H1 (cell line): ENCODE results near the gene WBP4. TPM values are rescaled to one million over a fixed set of nuclear protein-coding genes. Genes with fewer than 3 reads are reported as not detected.

ENCODE experiments used
- CTCF ChIA-PET: fragments of 300-600 bp; sonication (Branson Sonifier 250); formaldehyde crosslinking; loops from one replicate; lab custom pipeline; 2021; ENCODE audit not compliant: partially characterized antibody; lab: Charles Lee
- POLR2A ChIA-PET: fragments of 300-600 bp; sonication (Branson Sonifier 250); formaldehyde crosslinking; loops from one replicate; lab custom pipeline; 2021; ENCODE audit warnings: inconsistent platforms; ENCODE audit not compliant: partially characterized antibody; lab: Charles Lee
- DNase-seq, 2 experiments: peaks; one replicate each; pipeline versions ENCODE4 v3.0.0 to v3.0.0-alpha.2; 2010 to 2022; ENCODE audit warnings: low spot score in 2 of 2, low read depth in 1 of 2, mixed read lengths in 1 of 2
- FAIRE-seq: peaks from 2 replicates; lab custom pipeline; 2011; peaks lifted over from hg19 to GRCh38; lab: Jason Lieb, UNC
- H2AFZ ChIP-seq: 2 replicates; pipeline ENCODE4 v1.8.1; 2012; ENCODE audit warnings: low read length, inconsistent platforms
- H2AK5ac ChIP-seq: 2 replicates; pipeline ENCODE4 v1.6.1; 2013; ENCODE audit warnings: low read depth, low read length
- H2BK120ac ChIP-seq: replicated peaks from 2 replicates; pipeline ENCODE3; 2013; ENCODE audit warnings: low read depth, low read length, inconsistent platforms
- H2BK12ac ChIP-seq: 2 replicates; pipeline ENCODE4 v1.6.1; 2013; ENCODE audit warnings: low read depth, low read length
- H2BK15ac ChIP-seq: 2 replicates; pipeline ENCODE4 v1.6.1; 2013; ENCODE audit warnings: low read length
- H2BK20ac ChIP-seq: 2 replicates; pipeline ENCODE4 v1.6.1; 2013; ENCODE audit warnings: low read length
- H2BK5ac ChIP-seq: 2 replicates; pipeline ENCODE4 v1.6.1; 2013; ENCODE audit warnings: low read depth, low read length
- H3K14ac ChIP-seq: 2 replicates; pipeline ENCODE4 v1.6.1; 2013; ENCODE audit warnings: inconsistent platforms; ENCODE audit not compliant: insufficient read length
- H3K18ac ChIP-seq: 2 replicates; pipeline ENCODE4 v1.6.1; 2013; ENCODE audit warnings: low read length; ENCODE audit errors: extremely low read depth
- H3K23ac ChIP-seq: 2 replicates; pipeline ENCODE4 v1.6.1; 2013; ENCODE audit warnings: inconsistent platforms; ENCODE audit not compliant: insufficient read length
- H3K23me2 ChIP-seq: 2 replicates; pipeline ENCODE4 v1.6.1; 2013; ENCODE audit warnings: low read depth, low read length
- H3K27ac ChIP-seq: 2 replicates; pipeline ENCODE4 v1.6.1; 2011; ENCODE audit warnings: low read depth, low read length, inconsistent platforms
- H3K27me3 ChIP-seq, 4 experiments: replicated peaks in 1 of 4; 1 replicate in 1 of 4; 2 replicates in 3 of 4; pipeline versions ENCODE4 v1.6.1 to v1.8.1; 2011 to 2013; ENCODE audit warnings: low read length in 3 of 4, mild to moderate bottlenecking in 3 of 4, inconsistent platforms in 2 of 4, mixed read lengths in 2 of 4, moderate library complexity in 1 of 4; ENCODE audit not compliant: control insufficient read depth in 3 of 4, insufficient read depth in 3 of 4; ENCODE audit errors: extremely low read depth in 1 of 4
- H3K36me3 ChIP-seq, 4 experiments: 2 replicates each; pipeline versions ENCODE4 v1.6.1 to v1.8.1; 2011 to 2013; ENCODE audit warnings: mild to moderate bottlenecking in 4 of 4, low read length in 3 of 4, moderate library complexity in 2 of 4, control low read depth in 1 of 4, inconsistent platforms in 1 of 4; ENCODE audit not compliant: insufficient read depth in 4 of 4, control insufficient read depth in 2 of 4
- H3K4ac ChIP-seq: replicated peaks from 2 replicates; pipeline ENCODE3; 2013; ENCODE audit warnings: low read length, low read depth, mixed read lengths, inconsistent platforms; ENCODE audit not compliant: insufficient read length
- H3K4me1 ChIP-seq, 4 experiments: replicated peaks in 1 of 4; 1 replicate in 1 of 4; 2 replicates in 3 of 4; pipeline versions ENCODE4 v1.6.1 to v1.8.1; 2011 to 2013; ENCODE audit warnings: low read length in 3 of 4, inconsistent platforms in 2 of 4, mixed read lengths in 1 of 4; ENCODE audit not compliant: insufficient read depth in 4 of 4, control insufficient read depth in 3 of 4
- H3K4me2 ChIP-seq, 2 experiments: 2 replicates each; pipeline versions ENCODE4 v1.6.1 to v1.8.1; 2011 to 2013; ENCODE audit warnings: low read depth in 2 of 2, low read length in 2 of 2, control low read depth in 1 of 2, inconsistent platforms in 1 of 2, mild to moderate bottlenecking in 1 of 2; ENCODE audit not compliant: insufficient read depth in 1 of 2
- H3K4me3 ChIP-seq, 4 experiments: fragments of 200-600, 300-600 bp in 1 of 4; sonication (generic), shearing (Covaris generic), sonication (Bioruptor Twin) in 1 of 4; 2 replicates each; pipeline versions ENCODE4 v1.5.1 to v1.8.1; 2011 to 2016; ENCODE audit warnings: low read length in 4 of 4, low read depth in 3 of 4, control low read depth in 2 of 4, inconsistent platforms in 2 of 4, mild to moderate bottlenecking in 2 of 4, mixed read lengths in 1 of 4, moderate library complexity in 1 of 4; ENCODE audit not compliant: insufficient read depth in 2 of 4; ENCODE audit errors: extremely low read depth in 1 of 4
- H3K56ac ChIP-seq: replicated peaks from 2 replicates; pipeline ENCODE3; 2013; ENCODE audit warnings: low read depth, mild to moderate bottlenecking, mixed read lengths, low read length, inconsistent platforms; ENCODE audit not compliant: insufficient read length
- H3K79me1 ChIP-seq: 2 replicates; pipeline ENCODE4 v1.6.1; 2013; ENCODE audit warnings: low read depth, low read length, control low read depth
- H3K79me2 ChIP-seq, 2 experiments: 2 replicates each; pipeline versions ENCODE4 v1.6.1 to v1.8.1; 2012 to 2013; ENCODE audit warnings: low read length in 2 of 2, mild to moderate bottlenecking in 2 of 2, inconsistent platforms in 1 of 2; ENCODE audit not compliant: insufficient read depth in 2 of 2, control insufficient read depth in 1 of 2
- H3K9ac ChIP-seq, 4 experiments: replicated peaks in 1 of 4; 1 replicate in 1 of 4; 2 replicates in 3 of 4; pipeline versions ENCODE4 v1.6.1 to v1.8.1; 2011 to 2013; ENCODE audit warnings: low read depth in 3 of 4, low read length in 3 of 4, control low read depth in 2 of 4, mild to moderate bottlenecking in 2 of 4, moderate library complexity in 2 of 4, inconsistent platforms in 1 of 4; ENCODE audit errors: extremely low read depth in 1 of 4
- H3K9me3 ChIP-seq, 2 experiments: 2 replicates each; pipeline versions ENCODE4 v1.6.1 to v1.8.1; 2012 to 2013; ENCODE audit warnings: mild to moderate bottlenecking in 2 of 2, moderate library complexity in 2 of 2, control low read depth in 1 of 2, inconsistent platforms in 1 of 2, low read depth in 1 of 2, low read length in 1 of 2, mixed read lengths in 1 of 2; ENCODE audit not compliant: insufficient read depth in 2 of 2
- H4K20me1 ChIP-seq, 2 experiments: replicated peaks in 1 of 2; 2 replicates each; pipeline versions ENCODE3 to v1.8.1; 2011 to 2013; ENCODE audit warnings: inconsistent platforms in 2 of 2, low read length in 2 of 2, mild to moderate bottlenecking in 1 of 2; ENCODE audit not compliant: insufficient read depth in 2 of 2, control insufficient read depth in 1 of 2
- H4K5ac ChIP-seq: 2 replicates; pipeline ENCODE4 v1.6.1; 2013; ENCODE audit warnings: low read length, low read depth, mixed read lengths, inconsistent platforms; ENCODE audit not compliant: insufficient read length
- H4K8ac ChIP-seq: 2 replicates; pipeline ENCODE4 v1.8.0; 2013; ENCODE audit warnings: mild to moderate bottlenecking, moderate library complexity, low read length, inconsistent platforms; ENCODE audit not compliant: insufficient read depth; ENCODE audit errors: extremely low read depth
- H4K91ac ChIP-seq: replicated peaks from 2 replicates; pipeline ENCODE3; 2013; ENCODE audit warnings: low read length, mixed read lengths, inconsistent platforms; ENCODE audit not compliant: insufficient read length
- BACH1 ChIP-seq: IDR thresholded peaks from 2 replicates; pipeline ENCODE4 v1.6.1; 2012; ENCODE audit warnings: low read length, improper control_type of control experiment
- CBX5 ChIP-seq: fragments of 300-800, 300-1000 bp; sonication (generic); IDR thresholded peaks from 2 replicates; pipeline ENCODE4 v1.7.1; 2016; ENCODE audit warnings: antibody characterized with exemption, low read length, low read depth
- RAD21 ChIP-seq, 2 experiments: IDR thresholded peaks in 1 of 2; conservative IDR thresholded peaks in 1 of 2; 2 replicates each; pipeline ENCODE4 v1.6.1; 2011; ENCODE audit warnings: low read depth in 2 of 2, low read length in 2 of 2, improper control_type of control experiment in 1 of 2, inconsistent platforms in 1 of 2, mild to moderate bottlenecking in 1 of 2, moderate library complexity in 1 of 2
- SAP30 ChIP-seq: fragments of 300-600 bp; sonication (generic); IDR thresholded peaks from 2 replicates; pipeline ENCODE4 v1.7.1; 2012; ENCODE audit warnings: low read length, moderate library complexity, mild to moderate bottlenecking, inconsistent platforms; ENCODE audit not compliant: insufficient read depth, insufficient replicate concordance
- SRF ChIP-seq: IDR thresholded peaks from 2 replicates; pipeline ENCODE4 v1.6.1; 2011; ENCODE audit warnings: mild to moderate bottlenecking, low read depth, low read length, moderate library complexity
- TAF7 ChIP-seq: optimal IDR thresholded peaks from 2 replicates; pipeline ENCODE3; 2011; ENCODE audit warnings: low read depth, mild to moderate bottlenecking, inconsistent platforms, low read length, moderate library complexity, borderline replicate concordance
- WGBS, 2 experiments: shearing (Covaris generic) in 1 of 2; methylation state at CpG; one replicate each; pipeline versions ENCODE4 v1.1.6 to v1.1.7; 2013 to 2015; ENCODE audit warnings: low lambda C conversion rate in 2 of 2, mixed read lengths in 2 of 2, inconsistent platforms in 1 of 2, low coverage in 1 of 2, missing lambda C conversion rate in 1 of 2; ENCODE audit not compliant: insufficient replicate concordance in 2 of 2, insufficient coverage in 1 of 2, insufficient read length in 1 of 2; ENCODE audit errors: extremely low coverage in 1 of 2, missing lambda C conversion rate in 1 of 2; 5-methylcytosine and 5-hydroxymethylcytosine counted together
- polyA plus RNA-seq, 7 experiments: library from polyadenylated mRNA; depleted of rRNA in 3 of 7; stranded (reverse) in 5 of 7; unstranded in 2 of 7; fragments of >200 nt in 5 of 7; fragments of 200-250 nt in 2 of 7; gene quantifications; 1 replicate in 5 of 7; 2 replicates in 1 of 7; 4 replicates in 1 of 7; pipeline versions ENCODE4 v1.2.1 to v1.2.3, GENCODE V29; 2011 to 2013; ENCODE audit warnings: missing spikeins in 2 of 7, mixed read lengths in 2 of 7
- total RNA-seq: library from RNA; stranded (reverse); fragmentation: NEBNext Ultra II Directional; extraction: Animal tissue kit (Norgen Biotek cat#: 25700); gene quantifications from 2 replicates; pipeline ENCODE4 v1.2.1, GENCODE V29; 2021

WBP4 gene
- total and polyA plus RNA-seq, 2 of the 8 experiments (the other 6 are each of a cell fraction or from before 2014, with no cell fraction given) = 3.0 to 10.0 TPM

DNA sequence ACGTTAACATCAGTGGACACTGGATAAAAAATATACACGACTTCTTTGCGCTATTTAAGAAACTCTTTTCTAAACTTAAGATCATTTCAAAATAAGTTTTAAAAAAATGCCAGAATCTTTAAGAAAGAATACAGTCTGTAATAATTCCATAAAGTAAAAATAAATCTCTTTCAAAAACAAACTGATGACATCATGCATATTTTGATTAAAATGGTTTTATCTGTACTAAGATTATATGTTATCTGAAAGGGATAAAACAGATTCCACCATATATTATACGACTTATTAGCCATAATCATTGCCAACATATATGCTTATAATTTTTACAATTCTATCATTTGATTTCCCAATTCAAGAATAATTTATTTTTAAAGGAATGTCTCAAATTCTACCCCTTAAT, 26.9 kb upstream of the WBP4 start:
- Histone ChIP-seq H2AK5ac (no peak overlapping the region), H2BK120ac (no peak overlapping the region), H2AFZ (no peak overlapping the region), H4K91ac (no peak overlapping the region), H3K9me3 (no peaks in the 10 kb centered on the region), H3K4ac (no peak overlapping the region), H2BK20ac (no peak overlapping the region), H2BK5ac (no peak overlapping the region), H3K27ac (no peak overlapping the region), H3K18ac (no peak overlapping the region), H4K8ac (no peak overlapping the region), H3K36me3 (no peaks in the 10 kb centered on the region), H4K20me1 (no peaks in the 10 kb centered on the region), H3K56ac (no peak overlapping the region), H2BK15ac (no peak overlapping the region), H3K79me2 (peaks cover 0 to 3% of the 10 kb centered on the region in 2 experiments; a peak in 1 of 4 replicates), H3K27me3 (no peaks in the 10 kb centered on the region), H3K14ac (no peak overlapping the region), H4K5ac (no peak overlapping the region), H3K23ac (no peak overlapping the region), H2BK12ac (no peak overlapping the region), H3K4me2 (no peak overlapping the region), H3K9ac (no peak overlapping the region), H3K4me3 (no peak overlapping the region), H3K4me1 (peaks cover 0 to 5% (median 0%) of the 10 kb centered on the region in 4 experiments; a peak in 1 of 7 replicates), H3K79me1 (no peaks in the 10 kb centered on the region), H3K23me2 (no peaks in the 10 kb centered on the region)
- WGBS, 2 experiments = 91% methylated on average over 4 of the region's 4 CpGs; no CpG with 5 or more reads in 1 of the 2 experiments
- FAIRE-seq (no peak), DNase-seq (no peak)
- POLR2A ChIA-PET = no interaction called here
- CTCF ChIA-PET = no interaction called here
- TF ChIP-seq SAP30 = no peak
- TF ChIP-seq SRF = no peak
- no peak for TF ChIP-seq RAD21 (IDR thresholded peaks at IDR 0.05 in 1 of 2, conservative IDR thresholded peaks at IDR 0.05 in 1 of 2; ENCODE audit: low read depth in 2 of 2, low read length in 2 of 2)
- no peak for TF ChIP-seq CBX5
- TF ChIP-seq TAF7 = no peak
- no peak for TF ChIP-seq BACH1
